Caco-2 (cell line): ENCODE data around the gene AKR1C2. TPM values are rescaled to one million over a fixed set of nuclear protein-coding genes. Genes with fewer than 3 reads are reported as not detected.

Experiments
- BruUV-seq: library from RNA; stranded (reverse); fragments of 400-500 nt; replicated peaks from 2 replicates; lab custom pipeline; 2021; lab: Mats Ljungman, UMichigan
- CTCF ChIA-PET: fragments of 300-600 bp; sonication (Branson Sonifier 250); formaldehyde crosslinking; loops from one replicate; lab custom pipeline; 2022; ENCODE audit warnings: antibody characterized with exemption; lab: Charles Lee
- POLR2A ChIA-PET: fragments of 300-600 bp; sonication (Branson Sonifier 250); formaldehyde crosslinking; loops from one replicate; lab custom pipeline; 2022; ENCODE audit warnings: antibody characterized with exemption; lab: Charles Lee
- DNase-seq, 2 experiments: peaks; one replicate each; pipeline versions ENCODE4 v3.0.0 to v3.0.0-alpha.2; 2020 to 2022
- H3K27me3 ChIP-seq: replicated peaks from 2 replicates; pipeline ENCODE4 v1.6.0; 2011; ENCODE audit warnings: low read length; ENCODE audit not compliant: control insufficient read depth, insufficient read depth
- H3K36me3 ChIP-seq: 2 replicates; pipeline ENCODE4 v1.5.1; 2011; ENCODE audit warnings: low read length; ENCODE audit not compliant: control insufficient read depth, insufficient read depth
- H3K4me1 ChIP-seq: fragments of 250-450 bp; sonication (Bioruptor Pico); 2 replicates; pipeline ENCODE4 v1.5.1; 2020; ENCODE audit warnings: mild to moderate bottlenecking
- H3K4me3 ChIP-seq: 2 replicates; pipeline ENCODE4 v1.5.1; 2011; ENCODE audit warnings: low read depth, mild to moderate bottlenecking, control low read depth, low read length
- H3K9me3 ChIP-seq: fragments of 250-450 bp; sonication (Bioruptor Pico); 2 replicates; pipeline ENCODE4 v1.5.1; 2020; ENCODE audit warnings: mild to moderate bottlenecking, moderate library complexity
- H3K27ac Mint-ChIP-seq: one replicate; pipeline ENCODE4 v1.8.0; 2022; ENCODE audit warnings: mixed read lengths; ENCODE audit not compliant: unreplicated experiment
- H3K27me3 Mint-ChIP-seq: one replicate; pipeline ENCODE4 v1.8.0; 2022; ENCODE audit warnings: mixed read lengths; ENCODE audit not compliant: insufficient read depth, unreplicated experiment
- H3K36me3 Mint-ChIP-seq: one replicate; pipeline ENCODE4 v1.8.0; 2022; ENCODE audit warnings: mild to moderate bottlenecking, mixed read lengths; ENCODE audit not compliant: insufficient read depth, unreplicated experiment
- H3K4me1 Mint-ChIP-seq: one replicate; pipeline ENCODE4 v1.8.0; 2022; ENCODE audit warnings: low read depth, mixed read lengths; ENCODE audit not compliant: unreplicated experiment
- H3K4me3 Mint-ChIP-seq: one replicate; pipeline ENCODE4 v1.8.0; 2022; ENCODE audit warnings: mild to moderate bottlenecking, moderate library complexity, mixed read lengths; ENCODE audit not compliant: unreplicated experiment
- H3K9me3 Mint-ChIP-seq: one replicate; pipeline ENCODE4 v1.8.0; 2022; ENCODE audit warnings: mixed read lengths; ENCODE audit not compliant: unreplicated experiment
- CTCF ChIP-seq, 2 experiments: fragments of 200-600 bp in 1 of 2; IDR thresholded peaks; 1 replicate in 1 of 2; 2 replicates in 1 of 2; pipeline versions ENCODE4 v1.5.1 to v1.8.0; 2011 to 2022; ENCODE audit warnings: antibody characterized with exemption in 1 of 2, control low read depth in 1 of 2, inconsistent platforms in 1 of 2, low read depth in 1 of 2, low read length in 1 of 2, mild to moderate bottlenecking in 1 of 2, moderate library complexity in 1 of 2; ENCODE audit not compliant: insufficient read depth in 1 of 2, severe bottlenecking in 1 of 2, unreplicated experiment in 1 of 2
- intact Hi-C: fragments of 100-400 bp; cut with micrococcal nuclease; formaldehyde crosslinking; loops from one replicate; pipeline ENCODE4 v1.10.0; 2022; ENCODE audit not compliant: unreplicated experiment
- total RNA-seq: library from RNA; stranded (reverse); gene quantifications from 2 replicates; pipeline ENCODE4 v1.2.3, GENCODE V29; 2022

The AKR1C2 gene
- total RNA-seq, 1 experiment from 2014 or later, result 41.7 TPM

GRCh38 chr10:4984971-4985594 lies 18.6 kb downstream of the AKR1C2 start:
- intact Hi-C loops, result loop anchor here (5.0 kb wide), 1 partner anchor 78 kb away; no protein-coding TSS in a partner anchor
- no peak for DNase-seq
- no peak overlapping the region for H3K4me3 Mint-ChIP-seq
- ChIA-PET POLR2A (no interaction called here), CTCF (interaction anchor here (0.6 to 5.4 kb wide), 5 partner anchors 87 to 178 kb away, joined by 3 to 78 read pairs (median 4); no protein-coding TSS in a partner anchor)
- no peaks in the 10 kb centered on the region for H3K9me3 Mint-ChIP-seq
- peaks cover 13% of the 10 kb centered on the region for H3K4me1 ChIP-seq
- H3K27me3 ChIP-seq, result no peaks in the 10 kb centered on the region
- H3K4me1 Mint-ChIP-seq, result peaks cover 19% of the 10 kb centered on the region
- no peaks in the 10 kb centered on the region for H3K27me3 Mint-ChIP-seq
- no peaks in the 10 kb centered on the region for H3K36me3 Mint-ChIP-seq
- no peak overlapping the region for H3K27ac Mint-ChIP-seq
- no peaks in the 10 kb centered on the region; the same call in 1 of the 2 replicates for H3K9me3 ChIP-seq
- no peak for TF ChIP-seq CTCF (IDR thresholded peaks at IDR 0.05; ENCODE audit: insufficient read depth in 1 of 2, low read depth in 1 of 2, low read length in 1 of 2, severe bottlenecking in 1 of 2, unreplicated experiment in 1 of 2)
- BruUV-seq, result no TSS peak
- no peak overlapping the region for H3K4me3 ChIP-seq
- H3K36me3 ChIP-seq, result no peaks in the 10 kb centered on the region; the same call in none of the 2 replicates

GRCh38 chr10:4984223-4984622 lies 19.4 kb downstream of the AKR1C2 start:
- no peak overlapping the region for H3K27ac Mint-ChIP-seq
- Histone ChIP-seq H3K27me3 (no peaks in the 10 kb centered on the region), H3K9me3 (no peaks in the 10 kb centered on the region; the same call in 1 of the 2 replicates), H3K4me1 (peaks cover 13% of the 10 kb centered on the region), H3K4me3 (no peak overlapping the region), H3K36me3 (no peaks in the 10 kb centered on the region; the same call in none of the 2 replicates)
- no peaks in the 10 kb centered on the region for H3K9me3 Mint-ChIP-seq
- H3K27me3 Mint-ChIP-seq, result no peaks in the 10 kb centered on the region
- H3K4me3 Mint-ChIP-seq, result no peak overlapping the region
- no TSS peak for BruUV-seq
- TF ChIP-seq CTCF (IDR thresholded peaks at IDR 0.05; ENCODE audit: insufficient read depth in 1 of 2, low read depth in 1 of 2, low read length in 1 of 2, severe bottlenecking in 1 of 2, unreplicated experiment in 1 of 2), result no peak
- ChIA-PET CTCF (interaction anchor here (0.6 to 5.4 kb wide), 2 partner anchors 135 to 177 kb away, joined by 4 to 78 read pairs; no protein-coding TSS in a partner anchor), POLR2A (no interaction called here)
- intact Hi-C loops, result loop anchor here (5.0 kb wide), 1 partner anchor 77 kb away; no protein-coding TSS in a partner anchor
- no peak for DNase-seq
- H3K36me3 Mint-ChIP-seq, result no peaks in the 10 kb centered on the region
- peaks cover 19% of the 10 kb centered on the region for H3K4me1 Mint-ChIP-seq

- ChIA-PET POLR2A (no interaction called here), CTCF (interaction anchor here (1.3 to 5.4 kb wide), 3 partner anchors 134 to 359 kb away, joined by 5 to 78 read pairs (median 15); no protein-coding TSS in a partner anchor)
- Mint-ChIP-seq H3K9me3 (no peaks in the 10 kb centered on the region), H3K4me1 (peaks cover 19% of the 10 kb centered on the region), H3K27ac (no peak overlapping the region), H3K27me3 (no peaks in the 10 kb centered on the region), H3K4me3 (no peak overlapping the region), H3K36me3 (no peaks in the 10 kb centered on the region)
- H3K9me3 ChIP-seq, result no peaks in the 10 kb centered on the region; the same call in 1 of the 2 replicates
- DNase-seq, result no peak
- no TSS peak for BruUV-seq
- H3K27me3 ChIP-seq, result no peaks in the 10 kb centered on the region
- peaks cover 13% of the 10 kb centered on the region for H3K4me1 ChIP-seq
- TF ChIP-seq CTCF (IDR thresholded peaks at IDR 0.05; ENCODE audit: insufficient read depth in 1 of 2, low read depth in 1 of 2, low read length in 1 of 2, severe bottlenecking in 1 of 2, unreplicated experiment in 1 of 2), result no peak
- intact Hi-C loops, result loop anchor here (2.0 to 5.0 kb wide), 3 partner anchors 37 to 451 kb away; no protein-coding TSS in a partner anchor
- no peaks in the 10 kb centered on the region; the same call in none of the 2 replicates for H3K36me3 ChIP-seq
- no peak overlapping the region for H3K4me3 ChIP-seq
Observed at GRCh38 chr10:4983615-4984216, 19.9 kb downstream of the AKR1C2 start.
